DMS53 treated with DMSO at 0.1 percent for 48 hours (cell line): ENCODE data around the gene PTPRF.

ENCODE experiments used
- DNase-seq: peaks from one replicate; lab custom pipeline; 2025; ENCODE audit not compliant: unreplicated experiment; lab: John Stamatoyannopoulos, UW

The PTPRF gene

DNA sequence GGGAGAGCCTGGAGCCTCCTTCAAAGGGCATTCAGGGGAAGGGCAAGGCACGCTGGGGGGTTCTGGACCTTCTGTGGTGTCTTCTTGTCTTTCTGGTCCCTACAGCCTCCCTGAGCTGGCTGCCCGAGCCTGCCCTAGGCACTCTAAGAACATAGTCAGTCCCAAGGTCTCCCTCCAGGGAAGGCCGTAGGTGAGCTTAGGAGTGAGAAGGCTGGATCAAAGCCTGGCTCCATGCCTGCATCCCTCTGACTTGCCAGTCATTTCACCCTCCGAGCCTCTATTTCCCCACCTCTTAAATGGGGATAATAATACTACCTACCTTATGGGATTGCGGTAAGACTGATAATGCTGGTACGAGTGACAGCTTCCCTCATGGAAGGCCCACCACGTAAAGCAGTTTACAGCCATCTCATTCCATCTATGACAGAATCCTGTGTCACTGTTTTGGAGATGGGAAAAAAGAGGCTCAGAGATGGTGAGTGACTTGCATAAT, 20.8 kb downstream of the PTPRF start:
- no peak for DNase-seq

DNA sequence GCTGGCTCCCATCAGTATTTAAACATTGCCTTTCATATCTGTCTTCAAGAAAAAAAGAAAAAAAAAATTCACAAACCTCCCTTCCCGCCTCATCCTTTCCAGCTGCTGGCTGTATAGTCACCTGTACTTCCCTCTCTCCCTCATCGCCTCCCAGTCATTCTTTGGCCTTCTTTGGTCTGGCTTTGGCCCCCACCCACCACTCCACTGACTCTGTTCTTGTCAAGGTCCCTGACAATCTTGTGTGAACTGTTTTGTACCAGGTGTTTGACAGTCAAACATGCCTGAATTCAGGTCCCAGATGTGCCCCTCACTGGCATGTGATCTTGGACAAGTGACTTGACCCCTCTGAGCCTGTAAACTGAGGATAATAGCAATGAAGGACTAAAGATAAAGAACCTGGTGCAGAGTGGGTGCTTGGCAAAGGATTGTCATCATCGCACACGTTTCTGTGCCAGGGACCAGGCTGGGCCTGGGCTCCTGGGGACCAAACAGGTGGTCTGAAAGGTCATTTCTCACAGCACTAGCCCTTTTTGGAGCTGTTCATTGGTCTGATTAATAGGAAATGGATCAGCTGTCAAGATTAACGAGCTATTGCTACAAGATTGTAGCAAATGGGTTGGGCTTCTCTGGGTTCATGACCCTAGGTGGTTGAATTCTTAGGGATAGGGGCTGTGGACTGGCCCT, 21.5 kb downstream of the PTPRF start:
- DNase-seq = no peak

- DNase-seq = no peak
Observed at GRCh38 chr1:43552813-43553212, 22.1 kb downstream of the PTPRF start.

DNA sequence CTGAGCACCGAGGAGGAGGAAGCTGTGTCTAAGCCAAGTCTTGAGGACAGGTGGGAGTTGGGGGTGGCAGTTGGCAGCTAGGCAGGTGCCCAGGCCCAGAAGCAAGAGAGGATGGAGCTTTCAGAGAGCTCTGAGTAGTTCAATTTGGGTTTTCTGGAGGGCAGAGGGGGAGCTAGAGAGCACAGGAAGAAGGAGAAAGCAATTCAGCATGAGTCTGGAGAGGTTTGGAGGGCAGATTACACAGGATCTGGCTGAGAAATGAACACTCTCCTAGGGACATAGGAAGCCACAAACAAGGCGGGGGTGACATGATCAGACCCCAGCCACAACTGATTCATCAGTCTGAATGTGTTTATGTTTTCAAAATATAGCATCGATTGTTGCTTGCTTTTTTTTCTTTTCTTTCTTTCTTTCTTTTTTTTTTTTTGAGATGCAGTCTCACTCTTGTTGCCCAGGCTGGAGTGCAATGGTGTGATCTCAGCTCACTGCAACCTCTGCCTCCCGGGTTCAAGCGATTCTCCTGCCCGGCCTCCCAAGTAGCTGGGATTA, 23.8 kb downstream of the PTPRF start:
- peak; percentile 14 for DNase-seq

DNA sequence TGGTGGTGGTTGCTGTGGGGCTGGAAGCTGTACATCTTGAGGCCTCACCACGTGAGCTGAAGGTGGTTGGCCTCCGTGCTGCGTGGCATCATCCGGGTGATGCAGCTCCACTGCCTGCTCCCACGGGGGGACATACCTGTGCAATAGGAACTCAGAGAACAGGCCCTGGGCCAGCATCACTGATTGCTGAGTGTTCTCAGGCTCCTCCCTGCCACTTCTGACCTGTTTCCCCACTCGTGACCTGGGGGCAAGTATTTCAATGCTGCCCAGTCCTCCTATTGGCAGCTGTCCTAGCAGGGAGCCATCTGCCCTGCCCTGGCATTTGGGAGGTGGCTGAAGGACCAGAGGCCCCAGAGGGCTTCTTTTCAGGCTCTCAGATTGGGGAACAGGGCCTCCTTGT, 26.1 kb downstream of the PTPRF start:
- DNase-seq = no peak

DNA sequence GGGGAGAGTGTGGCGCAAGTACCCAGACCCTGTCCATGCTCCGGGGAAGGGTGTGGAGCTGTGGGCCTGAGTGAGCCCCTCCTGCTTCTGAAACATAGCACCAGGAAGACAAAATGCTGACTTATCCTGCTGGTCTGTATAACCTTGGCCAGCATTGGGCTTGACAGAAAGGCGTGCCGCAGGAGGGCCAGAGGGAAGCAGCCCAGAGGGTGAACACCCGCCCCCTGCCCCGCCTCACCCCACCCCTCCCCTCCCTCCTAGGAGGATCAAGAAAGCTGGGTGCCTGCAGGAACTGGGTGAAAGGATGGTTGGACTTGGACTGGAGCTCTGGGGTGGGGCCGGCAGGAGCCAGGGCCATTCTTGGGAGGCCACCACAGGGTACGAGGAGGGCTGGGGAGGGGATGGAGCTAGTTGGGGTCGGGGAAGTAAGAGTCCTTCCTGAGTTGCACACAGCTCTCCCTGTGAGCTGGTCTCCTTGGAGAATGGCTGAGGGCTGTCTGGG, 27.1 kb downstream of the PTPRF start:
- DNase-seq = no peak

GRCh38 chr1:43558346-43558841, 27.7 kb downstream of the PTPRF start:
- no peak for DNase-seq

GRCh38 chr1:43559714-43560113, 29.0 kb downstream of the PTPRF start:
- DNase-seq = no peak

- DNase-seq = no peak
Observed at GRCh38 chr1:43560286-43560685, 29.6 kb downstream of the PTPRF start.

DNA sequence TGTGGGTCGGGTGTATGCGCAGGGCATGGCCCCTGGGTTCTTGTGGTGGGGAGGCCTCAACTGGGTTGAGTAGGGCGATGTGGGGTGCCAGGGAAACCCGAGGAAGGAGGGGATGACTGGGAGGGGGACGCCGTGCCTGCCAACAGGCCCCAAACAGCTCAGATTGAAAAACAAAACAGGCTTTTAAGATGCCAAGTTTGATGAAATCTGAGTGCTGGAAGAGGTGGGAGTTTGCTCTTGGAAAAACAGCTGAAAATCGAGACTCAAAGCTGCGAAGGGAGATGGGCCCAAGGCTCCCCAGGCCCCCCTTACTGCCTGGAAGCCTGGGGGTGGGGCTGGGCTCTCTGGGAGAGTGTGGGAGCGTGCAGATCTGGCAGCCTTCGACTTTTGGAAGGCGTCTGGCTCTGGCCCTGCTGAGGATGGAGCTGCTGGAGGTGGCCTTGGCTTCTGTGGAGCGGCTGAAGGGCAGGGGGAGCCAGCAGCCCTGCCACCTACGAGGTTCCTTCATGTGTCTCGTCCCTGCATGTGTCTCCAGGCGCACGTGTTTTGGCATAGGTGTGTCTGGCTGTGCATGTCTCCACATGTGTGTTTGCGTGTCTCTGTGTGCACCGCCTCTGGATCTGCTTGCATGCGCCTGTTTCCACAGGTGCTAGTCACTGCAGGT, 33.3 kb downstream of the PTPRF start:
- no peak for DNase-seq

- DNase-seq = no peak
Observed at GRCh38 chr1:43564551-43565348, 34.1 kb downstream of the PTPRF start.

DNA sequence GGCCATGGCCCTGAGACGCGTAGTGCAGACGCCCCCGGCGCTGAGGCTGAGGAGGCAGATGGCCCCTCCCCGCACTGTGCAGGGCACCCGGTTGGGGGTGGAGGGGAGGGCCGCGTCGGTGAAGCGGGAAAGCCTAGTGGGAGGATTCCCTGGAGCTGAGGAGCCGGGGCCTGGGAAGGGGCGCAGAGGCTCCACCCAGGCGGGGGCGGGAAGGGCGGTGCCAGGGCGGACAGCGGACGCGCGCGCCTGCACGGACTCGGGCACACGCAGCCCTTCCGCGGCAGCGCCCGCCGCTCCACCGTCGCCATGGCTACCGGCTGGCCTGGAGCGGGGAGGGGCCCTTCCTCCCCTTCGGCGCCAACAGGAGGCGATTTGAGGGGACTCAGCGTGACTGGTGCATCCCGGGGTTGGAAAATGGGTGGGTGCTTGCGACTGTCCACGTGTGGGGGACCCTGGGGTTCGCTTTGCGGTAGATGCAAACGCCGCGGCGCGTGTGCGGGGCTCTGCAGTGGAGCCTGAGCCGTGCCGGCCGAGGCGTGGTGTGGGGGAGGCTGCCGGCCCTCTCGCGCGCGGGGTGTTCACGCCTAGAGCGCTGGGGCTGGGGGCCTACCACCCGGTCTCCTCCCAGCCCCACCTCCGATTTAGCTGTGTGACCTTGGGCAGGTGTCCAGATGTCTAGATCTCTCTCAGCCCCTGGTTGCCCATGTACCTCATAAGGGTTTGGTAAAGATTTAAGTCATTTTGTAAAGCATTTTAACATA, 35.1 kb downstream of the PTPRF start:
- DNase-seq = peak; percentile 35

- no peak for DNase-seq
Observed at GRCh38 chr1:43566382-43567044, 35.8 kb downstream of the PTPRF start.

DNA sequence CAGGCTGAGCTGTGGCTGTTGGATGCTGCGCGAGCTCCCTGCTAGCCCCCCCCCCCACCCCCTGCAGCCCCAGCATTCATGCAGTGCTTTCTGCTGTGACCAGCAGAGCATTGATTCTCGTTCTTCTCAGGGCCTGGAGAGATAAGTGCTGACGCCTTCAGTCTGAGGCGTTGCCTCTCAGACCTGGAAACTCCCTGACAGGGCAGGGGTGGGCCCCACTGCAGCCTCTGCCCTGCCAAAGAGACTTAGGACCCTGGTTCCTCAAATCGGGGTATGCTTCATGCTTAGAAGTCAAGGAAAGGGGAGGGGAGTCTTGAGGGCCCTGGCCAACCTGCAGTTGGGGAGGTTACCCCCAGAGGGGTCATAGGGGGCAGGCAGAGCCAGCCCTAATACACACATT, 38.5 kb downstream of the PTPRF start:
- no peak for DNase-seq

DNA sequence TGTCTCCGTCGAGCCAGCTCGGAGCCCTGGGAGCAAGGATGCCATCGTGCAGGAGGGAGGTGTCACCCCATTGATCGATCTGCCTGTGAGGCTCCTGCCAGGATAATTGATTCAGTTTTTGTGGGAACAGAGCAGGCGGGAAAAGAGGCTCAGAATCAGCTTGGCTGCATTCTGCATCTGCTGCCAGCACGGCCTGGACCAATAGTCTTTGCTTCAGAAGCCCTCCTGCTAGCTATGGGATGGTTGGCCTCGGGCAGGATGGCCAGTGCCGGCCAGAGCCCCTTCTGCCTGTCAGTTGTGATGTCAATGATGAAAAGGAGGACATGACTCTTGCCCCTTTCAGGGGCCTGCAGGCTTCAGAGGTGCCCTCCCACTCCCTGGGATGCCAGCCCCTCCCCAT, 39.6 kb downstream of the PTPRF start:
- no peak for DNase-seq

- DNase-seq = no peak
Observed at GRCh38 chr1:43570715-43571114, 40.0 kb downstream of the PTPRF start.

DNA sequence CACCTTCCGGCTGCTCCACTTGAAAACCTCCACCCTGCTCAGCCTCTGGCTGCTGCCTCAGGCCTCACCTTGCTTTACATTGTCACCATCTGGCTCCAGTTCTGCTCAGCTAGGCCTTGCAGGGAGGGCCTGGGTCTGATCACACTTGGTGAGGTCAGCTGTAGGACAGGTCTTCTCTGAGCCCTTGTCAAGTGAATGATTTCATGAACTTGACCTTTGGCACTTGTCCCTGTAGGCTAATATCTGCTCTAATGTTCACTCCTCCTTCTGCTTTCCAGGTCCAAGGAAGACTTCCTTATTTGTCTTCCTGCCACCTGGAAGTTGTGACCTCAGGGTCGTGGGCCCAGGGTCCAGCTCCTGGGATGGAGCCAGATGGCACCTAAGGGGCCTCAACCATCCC, 41.4 kb downstream of the PTPRF start:
- no peak for DNase-seq

DNA sequence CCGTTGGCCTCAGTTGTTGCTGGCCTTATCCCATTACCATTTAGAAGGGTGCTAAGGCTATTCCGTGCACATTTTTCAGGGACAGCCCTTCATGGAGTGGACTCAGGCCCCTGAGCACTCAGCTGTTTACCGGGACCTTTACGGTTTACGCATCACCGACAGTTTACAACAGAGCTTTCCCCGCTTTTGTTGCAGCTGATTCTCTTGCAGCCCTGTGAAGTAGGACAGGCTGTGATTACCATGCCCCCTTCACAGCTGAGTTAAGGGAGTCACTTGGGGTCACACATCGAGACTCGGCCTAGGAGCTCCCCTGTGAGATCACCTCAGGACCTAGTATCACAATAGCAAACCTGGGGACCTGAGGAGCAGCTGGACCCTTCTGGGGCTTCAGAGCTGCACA, 41.9 kb downstream of the PTPRF start:
- no peak for DNase-seq

DNA sequence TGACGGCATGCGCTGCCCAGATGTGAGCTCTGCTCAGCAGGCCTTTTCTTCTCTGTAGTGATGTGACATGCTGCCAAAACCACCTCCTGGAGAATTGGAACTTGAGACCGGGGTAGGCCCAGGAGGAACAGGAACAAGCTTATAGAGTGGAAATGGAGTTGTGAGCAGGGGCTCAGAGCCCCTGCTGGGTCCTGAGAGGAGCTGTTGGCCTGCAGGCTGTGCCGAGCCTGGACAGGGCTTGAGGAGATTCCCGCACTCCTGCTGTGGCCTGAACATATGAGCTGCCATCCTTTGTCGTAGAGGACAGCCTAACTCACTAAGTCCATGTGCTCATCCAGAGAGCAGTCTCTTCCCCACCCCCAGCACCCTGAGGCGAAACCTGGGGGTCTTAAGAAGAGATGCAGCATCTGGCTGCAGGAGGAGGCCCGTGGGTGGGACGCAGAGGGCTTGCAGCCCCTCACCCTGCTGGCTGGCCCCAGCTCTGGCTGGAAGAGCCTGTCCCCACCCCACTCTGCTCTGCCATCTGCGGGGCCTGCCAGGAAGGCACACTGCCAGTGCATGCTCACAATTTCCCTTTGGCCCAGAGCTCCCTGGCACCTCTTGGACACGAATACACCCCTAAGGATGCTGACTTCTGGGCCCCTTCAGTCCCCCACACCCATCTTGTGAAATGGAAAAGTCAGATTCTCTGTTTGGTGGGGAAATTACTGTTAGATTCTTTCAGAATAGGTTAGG, 42.5 kb downstream of the PTPRF start:
- no peak for DNase-seq
